ENCODE results near the gene PRRT1. TPM values are rescaled to one million over a fixed set of nuclear protein-coding genes. Genes with fewer than 3 reads are reported as not detected.

PRRT1 gene
- total and polyA plus RNA-seq, 4 donors: 0.53 to 2.0 (median 0.97) TPM

GRCh38 chr6:32140420-32141046, 11.2 kb downstream of the PRRT1 start:
- no peak for TF ChIP-seq CTCF (IDR thresholded peaks at IDR 0.05; ENCODE audit: control extremely low read depth, extremely low read depth)
- 65 to 74% methylated on average over 5 of the region's 5 CpGs for WGBS, 2 donors

GRCh38 chr6:32139590-32139989, 12.1 kb downstream of the PRRT1 start:
- Histone ChIP-seq H3K36me3 (ENCODE audit: control insufficient read depth in 4 of 4, insufficient read depth in 4 of 4, low read length in 4 of 4) (no peaks in the 10 kb centered on the region), H3K4me1 (ENCODE audit: control insufficient read depth in 5 of 5, insufficient read depth in 5 of 5, low read length in 5 of 5) (no peaks in the 10 kb centered on the region), H3K4me3 (no peak overlapping the region), H3K9ac (ENCODE audit: insufficient read depth in 1 of 2, low read length in 2 of 2) (no peak overlapping the region), H3K9me3 (ENCODE audit: control insufficient read depth in 4 of 4, insufficient read depth in 3 of 4, low read length in 3 of 4) (no peaks in the 10 kb centered on the region), H3K27me3 (ENCODE audit: control insufficient read depth in 3 of 3, insufficient read depth in 3 of 3, low read length in 2 of 3) (peaks cover 0 to 25% (median 9%) of the 10 kb centered on the region in 3 donors), H3K27ac (ENCODE audit: low read depth in 1 of 2, low read length in 1 of 2) (no peak overlapping the region)
- no peak for TF ChIP-seq CTCF (IDR thresholded peaks at IDR 0.05; ENCODE audit: control extremely low read depth, extremely low read depth)
- no peak for ATAC-seq (ENCODE audit: insufficient read depth, low FRiP score)
- 72 to 79% methylated on average over 5 of the region's 5 CpGs for WGBS, 2 donors
- DNase-seq: no peak

More at GRCh38 chr6:32140420-32141046, 11.2 kb downstream of the PRRT1 start:
- ATAC-seq (ENCODE audit: insufficient read depth, low FRiP score): no peak
- no peaks in the 10 kb centered on the region for H3K36me3 ChIP-seq (ENCODE audit: control insufficient read depth in 4 of 4, insufficient read depth in 4 of 4, low read length in 4 of 4)
- no peaks in the 10 kb centered on the region for H3K9me3 ChIP-seq (ENCODE audit: control insufficient read depth in 4 of 4, insufficient read depth in 3 of 4, low read length in 3 of 4)
- H3K4me1 ChIP-seq (ENCODE audit: control insufficient read depth in 5 of 5, insufficient read depth in 5 of 5, low read length in 5 of 5): no peaks in the 10 kb centered on the region
- no peak overlapping the region for H3K9ac ChIP-seq (ENCODE audit: insufficient read depth in 1 of 2, low read length in 2 of 2)
- peaks cover 0 to 26% (median 5%) of the 10 kb centered on the region in 3 donors for H3K27me3 ChIP-seq (ENCODE audit: control insufficient read depth in 3 of 3, insufficient read depth in 3 of 3, low read length in 2 of 3)
- no peak for DNase-seq
- H3K4me3 ChIP-seq: no peak overlapping the region
- no peak overlapping the region for H3K27ac ChIP-seq (ENCODE audit: low read depth in 1 of 2, low read length in 1 of 2)

GRCh38 chr6:32137454-32137853, 14.3 kb downstream of the PRRT1 start:
- H3K9ac ChIP-seq (ENCODE audit: insufficient read depth in 1 of 2, low read length in 2 of 2): no peak overlapping the region
- no peaks in the 10 kb centered on the region for H3K9me3 ChIP-seq (ENCODE audit: control insufficient read depth in 4 of 4, insufficient read depth in 3 of 4, low read length in 3 of 4)
- ATAC-seq (ENCODE audit: insufficient read depth, low FRiP score): no peak
- no peaks in the 10 kb centered on the region for H3K36me3 ChIP-seq (ENCODE audit: control insufficient read depth in 4 of 4, insufficient read depth in 4 of 4, low read length in 4 of 4)
- peaks cover 0 to 23% (median 9%) of the 10 kb centered on the region in 3 donors for H3K27me3 ChIP-seq (ENCODE audit: control insufficient read depth in 3 of 3, insufficient read depth in 3 of 3, low read length in 2 of 3)
- no peak for TF ChIP-seq CTCF (IDR thresholded peaks at IDR 0.05; ENCODE audit: control extremely low read depth, extremely low read depth)
- no peak overlapping the region for H3K4me3 ChIP-seq
- DNase-seq: no peak
- H3K4me1 ChIP-seq (ENCODE audit: control insufficient read depth in 5 of 5, insufficient read depth in 5 of 5, low read length in 5 of 5): no peaks in the 10 kb centered on the region
- H3K27ac ChIP-seq (ENCODE audit: low read depth in 1 of 2, low read length in 1 of 2): no peak overlapping the region

- no peaks in the 10 kb centered on the region for H3K36me3 ChIP-seq (ENCODE audit: control insufficient read depth in 4 of 4, insufficient read depth in 4 of 4, low read length in 4 of 4)
- 86 to 92% methylated on average over 4 of the region's 4 CpGs for WGBS, 2 donors
- no peaks in the 10 kb centered on the region for H3K9me3 ChIP-seq (ENCODE audit: control insufficient read depth in 4 of 4, insufficient read depth in 3 of 4, low read length in 3 of 4)
- no peak for TF ChIP-seq CTCF (IDR thresholded peaks at IDR 0.05; ENCODE audit: control extremely low read depth, extremely low read depth)
- ATAC-seq (ENCODE audit: insufficient read depth, low FRiP score): no peak
- H3K27ac ChIP-seq (ENCODE audit: low read depth in 1 of 2, low read length in 1 of 2): no peak overlapping the region
- H3K4me1 ChIP-seq (ENCODE audit: control insufficient read depth in 5 of 5, insufficient read depth in 5 of 5, low read length in 5 of 5): peaks cover 6 to 10% (median 8%) of the 10 kb centered on the region in 5 donors
- H3K9ac ChIP-seq (ENCODE audit: insufficient read depth in 1 of 2, low read length in 2 of 2): no peak overlapping the region
- H3K4me3 ChIP-seq: no peak overlapping the region
- H3K27me3 ChIP-seq (ENCODE audit: control insufficient read depth in 3 of 3, insufficient read depth in 3 of 3, low read length in 2 of 3): peaks cover 0 to 11% (median 6%) of the 10 kb centered on the region in 3 donors
- DNase-seq: no peak
Measured at GRCh38 chr6:32133786-32134185, 18.0 kb downstream of the PRRT1 start.

All from lung (tissue), 12 donors.